ENCODE results near the gene RSU1. TPM values are rescaled to one million over a fixed set of nuclear protein-coding genes. Genes with fewer than 3 reads are reported as not detected.
A peak's percentile ranks its signal among the peaks of the same experiment; 100 is the strongest.

Gene RSU1
- total and polyA plus RNA-seq, 10 of the 15 experiments (the other 5 are each of a cell fraction or from before 2014, with no cell fraction given), result 49.2 to 139 (median 81.3) TPM

GRCh38 chr10:16853201-16853600 lies 36.0 kb upstream of the RSU1 start:
- WGBS (ENCODE audit: insufficient coverage, insufficient replicate concordance, low lambda C conversion rate, missing lambda C conversion rate), result 4% methylated on average over 4 of the region's 4 CpGs
- DNase-seq (ENCODE audit: low read depth, low spot score), result no peak
- H3K79me2 ChIP-seq (ENCODE audit: control insufficient read depth, insufficient read depth, low read length), result no peaks in the 10 kb centered on the region
- no TSS peak for BruUV-seq (replicated peaks)
- FAIRE-seq, result no peak
- ChIA-PET RAD21 (ENCODE audit: unreplicated experiment) (interaction anchor here (1.2 kb wide), 1 partner anchor 403 kb away, joined by 5 read pairs; no protein-coding TSS in a partner anchor), POLR2A (no interaction called here), SMC1A (ENCODE audit: uncharacterized antibody, unreplicated experiment) (interaction anchor here (0.9 to 2.1 kb wide), 4 partner anchors 30 to 404 kb away, joined by 3 to 7 read pairs (median 3); no protein-coding TSS in a partner anchor), CTCF (interaction anchor here (0.7 to 1.9 kb wide), 7 partner anchors 9 to 523 kb away, joined by 4 to 11 read pairs (median 5); no protein-coding TSS in a partner anchor)
- H3K27me3 ChIP-seq (replicated peaks in 1 of 2; ENCODE audit: control insufficient read depth in 2 of 2, insufficient read depth in 2 of 2, low read length in 1 of 2), result no peaks in the 10 kb centered on the region; a peak in 1 of 4 replicates
- intact Hi-C loops (cut with micrococcal nuclease; ENCODE audit: unreplicated experiment), result loop anchor here (5.0 kb wide), 1 partner anchor 564 kb away; no protein-coding TSS in a partner anchor
- no peak overlapping the region for H3K9ac ChIP-seq (ENCODE audit: control insufficient read depth, insufficient read depth, low read length)
- H3K36me3 ChIP-seq (ENCODE audit: control insufficient read depth in 2 of 2, insufficient read depth in 2 of 2, low read length in 1 of 2), result no peaks in the 10 kb centered on the region
- no peak overlapping the region for H3K4me3 ChIP-seq
- H3K9me3 ChIP-seq (replicated peaks; ENCODE audit: control insufficient read depth, insufficient read depth, low read length), result no peaks in the 10 kb centered on the region
- peak; percentile 26; the same call in 2 of the 3 replicates for ATAC-seq
- in situ Hi-C loops (cut with MboI), result no loop called here
- no peak overlapping the region for H2AFZ ChIP-seq (ENCODE audit: control insufficient read depth, low read depth, low read length)
- no peak overlapping the region for H3K4me2 ChIP-seq (ENCODE audit: control insufficient read depth, insufficient read depth)
- TF ChIP-seq SMARCA5 (IDR thresholded peaks at IDR 0.05) (no peak), MAX (IDR thresholded peaks at IDR 0.05; ENCODE audit: low read depth, low read length) (no peak), IRF3 (IDR thresholded peaks at IDR 0.05) (no peak), CTCF (IDR thresholded peaks at IDR 0.05 in 2 of 3, conservative IDR thresholded peaks at IDR 0.05 in 1 of 3; ENCODE audit: control insufficient read depth in 2 of 3, extremely low read depth in 1 of 3, insufficient read depth in 1 of 3, low read depth in 3 of 3, low read length in 3 of 3) (peak in 2 of 3 experiments; percentile 24 to 40; a peak in 2 of 6 replicates), ZBED1 (IDR thresholded peaks at IDR 0.05; ENCODE audit: borderline replicate concordance) (no peak), ZNF274 (IDR thresholded peaks at IDR 0.05; ENCODE audit: insufficient read depth, insufficient read length) (no peak), SMC3 (IDR thresholded peaks at IDR 0.05; ENCODE audit: borderline replicate concordance, low read length) (peak; percentile 31; the same call in 1 of the 2 replicates), RAD21 (IDR thresholded peaks at IDR 0.05; ENCODE audit: insufficient read depth, low read depth, low read length) (peak; percentile 45; the same call in 1 of the 2 replicates)
- H3K27ac ChIP-seq (ENCODE audit: control insufficient read depth, insufficient read depth), result no peak overlapping the region
- H3K4me1 ChIP-seq (ENCODE audit: control insufficient read depth, insufficient read depth, low read length), result no peaks in the 10 kb centered on the region
- no peaks in the 10 kb centered on the region for H4K20me1 ChIP-seq (ENCODE audit: control insufficient read depth, insufficient read depth)
